Brain microvascular endothelial cell (primary cell): ENCODE data around the gene PHLPP1.
A peak's percentile ranks its signal among the peaks of the same experiment; 100 is the strongest.

Experiments
- DNase-seq: peaks from one replicate; pipeline ENCODE4 v3.0.0-alpha.2; 2020
- H3K27ac ChIP-seq: fragments of 250-450 bp; sonication (Bioruptor Pico); 2 replicates; pipeline ENCODE4 v1.5.1; 2020; ENCODE audit warnings: mild to moderate bottlenecking, moderate library complexity
- H3K27me3 ChIP-seq: fragments of 250-450 bp; sonication (Bioruptor Pico); replicated peaks from 2 replicates; pipeline ENCODE4 v1.5.1; 2020; ENCODE audit warnings: mild to moderate bottlenecking
- H3K36me3 ChIP-seq: fragments of 250-450 bp; sonication (Bioruptor Pico); replicated peaks from 2 replicates; pipeline ENCODE4 v1.5.1; 2020; ENCODE audit warnings: mild to moderate bottlenecking
- H3K4me3 ChIP-seq: 2 replicates; pipeline ENCODE4 v1.5.1; 2011; ENCODE audit warnings: low read depth, mild to moderate bottlenecking, control low read depth, low read length, moderate library complexity
- CTCF ChIP-seq: IDR thresholded peaks from 2 replicates; pipeline ENCODE4 v1.5.1; 2011; ENCODE audit warnings: low read depth, mild to moderate bottlenecking, moderate library complexity, low read length, control low read depth, inconsistent platforms; ENCODE audit errors: missing control alignments
- in situ Hi-C: cut with HindIII; loops from 2 replicates; pipeline ENCODE4 v1.10.0; 2017; ENCODE audit warnings: low sequenced_read_pairs, low pct_ligation_motif_present

The PHLPP1 gene

GRCh38 chr18:62852851-62853250 is 137.5 kb downstream of the PHLPP1 start:
- TF ChIP-seq CTCF: no peak
- Histone ChIP-seq H3K27me3 (no peaks in the 10 kb centered on the region), H3K27ac (no peak overlapping the region), H3K36me3 (no peaks in the 10 kb centered on the region), H3K4me3 (no peak overlapping the region)
- DNase-seq: no peak
- in situ Hi-C loops: no loop called here

GRCh38 chr18:62856294-62856693 is 141.0 kb downstream of the PHLPP1 start:
- H3K27ac ChIP-seq: no peak overlapping the region
- DNase-seq: no peak
- no peak overlapping the region for H3K4me3 ChIP-seq
- H3K36me3 ChIP-seq: no peaks in the 10 kb centered on the region
- in situ Hi-C loops: no loop called here
- no peaks in the 10 kb centered on the region for H3K27me3 ChIP-seq
- no peak for TF ChIP-seq CTCF

- no peak for DNase-seq
- in situ Hi-C loops: no loop called here
- no peak for TF ChIP-seq CTCF
- H3K27me3 ChIP-seq: no peaks in the 10 kb centered on the region
- H3K27ac ChIP-seq: no peak overlapping the region
- H3K4me3 ChIP-seq: no peak overlapping the region
- H3K36me3 ChIP-seq: no peaks in the 10 kb centered on the region
Observed at GRCh38 chr18:62857263-62857976, 142.1 kb downstream of the PHLPP1 start.

- Histone ChIP-seq H3K36me3 (no peaks in the 10 kb centered on the region), H3K4me3 (no peak overlapping the region), H3K27ac (no peak overlapping the region), H3K27me3 (no peaks in the 10 kb centered on the region)
- DNase-seq: no peak
- TF ChIP-seq CTCF: no peak
- in situ Hi-C loops: no loop called here
Observed at GRCh38 chr18:62860062-62860461, 144.7 kb downstream of the PHLPP1 start.

GRCh38 chr18:62862466-62862865 is 147.1 kb downstream of the PHLPP1 start:
- Histone ChIP-seq H3K36me3 (no peaks in the 10 kb centered on the region), H3K27me3 (no peaks in the 10 kb centered on the region), H3K27ac (no peak overlapping the region), H3K4me3 (no peak overlapping the region)
- DNase-seq: peak; percentile 25
- in situ Hi-C loops: no loop called here
- TF ChIP-seq CTCF: no peak

- no peak for TF ChIP-seq CTCF
- Histone ChIP-seq H3K27ac (peak overlapping the region; percentile 60), H3K4me3 (no peak overlapping the region), H3K27me3 (no peaks in the 10 kb centered on the region), H3K36me3 (no peaks in the 10 kb centered on the region)
- in situ Hi-C loops: no loop called here
- DNase-seq: peak; percentile 89
Observed at GRCh38 chr18:62863579-62864001, 148.2 kb downstream of the PHLPP1 start.
